Stimulated activated CD8-positive, alpha-beta memory T cell treated with anti-CD3 and anti-CD28 coated beads, Interleukin-2, amount 100 ng/mL, for 48 hours (primary cell): Measurements from ENCODE around the gene PGRMC2.
"Not testable (repeated sequence)": the region's sequence is repeated elsewhere in the genome, so short reads cannot be mapped to it uniquely, and the experiment has no call there.

ENCODE experiments used
- DNase-seq, 2 donors: peaks; one replicate each; pipeline ENCODE4 v3.0.0-alpha.2; 2020; ENCODE audit warnings: low read depth in 2 of 2

PGRMC2 gene

GRCh38 chr4:128267745-128268144 lies 19.9 kb downstream of the PGRMC2 start:
- DNase-seq: no peak

DNA sequence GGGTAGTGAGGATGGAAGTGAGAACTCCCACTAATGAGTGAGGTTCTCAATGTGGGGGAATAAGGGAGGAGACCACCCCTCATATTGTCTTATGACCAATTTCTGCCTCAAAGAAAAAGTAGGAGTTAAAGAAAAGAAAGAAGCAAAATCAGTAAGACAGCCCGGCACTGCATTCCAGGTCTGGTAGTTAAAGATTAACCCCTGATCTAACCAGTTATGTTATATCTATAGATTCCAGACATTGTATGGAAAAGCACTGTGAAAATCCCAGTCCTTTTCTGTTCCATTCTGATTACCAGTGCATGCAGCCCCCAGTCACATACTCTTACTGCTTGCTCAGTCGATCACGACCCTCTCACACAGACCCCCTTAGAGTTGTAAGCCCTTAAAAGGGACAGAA lies 20.4 kb downstream of the PGRMC2 start:
- DNase-seq: not testable (repeated sequence)

GRCh38 chr4:128265550-128265949 lies 22.1 kb downstream of the PGRMC2 start:
- DNase-seq: not testable (repeated sequence)

- DNase-seq: not testable (repeated sequence)
Measured at GRCh38 chr4:128259889-128260288, 27.7 kb downstream of the PGRMC2 start.

DNA sequence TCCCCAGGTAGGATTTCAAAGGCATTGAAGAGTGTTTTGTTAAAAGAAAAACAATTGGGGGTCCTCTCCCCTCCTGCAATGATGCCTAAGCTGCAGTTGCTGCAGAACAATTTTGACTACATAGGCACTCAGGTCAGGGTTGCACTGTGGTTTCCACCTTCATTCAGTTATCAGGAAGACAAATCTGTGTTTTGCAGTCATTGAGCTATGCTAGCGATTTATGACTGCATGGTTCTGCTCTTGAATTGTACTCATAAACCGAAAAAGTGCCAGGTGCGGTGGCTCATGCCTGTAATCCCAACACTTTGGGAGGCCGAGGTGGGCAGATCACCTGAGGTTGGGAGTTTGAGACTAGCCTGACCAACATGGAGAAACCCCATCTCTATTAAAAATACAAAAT lies 29.4 kb downstream of the PGRMC2 start:
- DNase-seq: not testable (repeated sequence)

DNA sequence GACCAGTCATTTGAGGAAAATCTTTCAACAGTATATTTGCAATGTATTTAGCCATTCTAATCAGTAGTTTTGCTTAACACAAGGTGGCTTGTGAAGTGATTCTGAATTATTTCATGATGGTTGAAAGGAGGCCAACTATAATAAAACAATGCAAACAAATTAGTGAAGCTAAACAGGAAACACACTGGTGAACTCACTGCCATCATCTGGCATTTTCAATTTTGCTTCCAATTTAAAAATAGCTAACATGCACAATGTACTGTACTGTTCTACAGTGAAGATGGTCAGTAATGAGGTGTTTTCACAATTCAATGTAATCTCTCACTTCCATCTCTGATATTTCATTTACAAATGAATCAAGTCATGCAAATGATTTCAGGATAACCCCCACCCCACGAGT lies 31.1 kb downstream of the PGRMC2 start:
- no peak for DNase-seq

- DNase-seq: no peak
Measured at GRCh38 chr4:128255906-128256305, 31.7 kb downstream of the PGRMC2 start.

GRCh38 chr4:128249787-128250668 lies 37.6 kb downstream of the PGRMC2 start:
- DNase-seq: no peak

DNA sequence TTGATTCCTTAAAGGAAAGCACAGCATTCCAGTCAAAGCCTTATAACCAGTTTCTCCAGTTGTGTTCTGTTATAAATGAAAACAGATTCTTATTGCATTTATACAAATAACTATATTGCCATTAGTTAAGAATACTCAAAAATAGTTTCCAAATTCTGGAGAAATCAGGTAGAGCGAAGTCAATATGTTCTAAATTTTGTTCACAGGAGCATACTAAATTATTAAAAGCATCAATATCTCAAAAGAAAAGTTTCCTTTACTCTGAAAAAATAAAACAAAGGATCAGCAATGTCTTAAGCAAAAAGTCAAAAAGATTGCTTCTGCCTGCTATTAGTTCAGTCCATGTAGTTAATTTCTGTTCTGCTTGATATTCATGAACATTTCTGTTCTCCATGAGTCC lies 39.7 kb downstream of the PGRMC2 start:
- DNase-seq: no peak

DNA sequence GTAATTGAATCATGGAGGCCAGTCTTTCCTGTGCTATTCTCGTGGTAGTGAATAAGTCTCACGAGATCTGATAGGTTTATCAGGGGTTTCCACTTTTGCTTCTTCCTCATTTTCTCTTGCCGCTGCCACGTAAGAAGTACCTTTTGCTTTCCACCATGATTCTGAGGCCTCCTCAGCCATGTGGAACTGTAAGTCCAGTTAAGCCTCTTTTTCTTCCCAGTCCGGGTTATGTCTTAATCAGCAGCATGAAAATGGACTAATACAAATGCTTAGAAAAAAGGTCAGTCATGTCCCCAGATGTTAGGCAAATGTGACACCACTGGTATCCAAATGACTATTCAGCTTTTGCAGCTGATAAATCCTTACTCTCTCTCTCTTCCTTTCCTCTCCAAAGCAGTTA lies 42.2 kb downstream of the PGRMC2 start:
- not testable (repeated sequence) for DNase-seq

GRCh38 chr4:128244379-128244778 lies 43.2 kb downstream of the PGRMC2 start:
- DNase-seq: no peak

DNA sequence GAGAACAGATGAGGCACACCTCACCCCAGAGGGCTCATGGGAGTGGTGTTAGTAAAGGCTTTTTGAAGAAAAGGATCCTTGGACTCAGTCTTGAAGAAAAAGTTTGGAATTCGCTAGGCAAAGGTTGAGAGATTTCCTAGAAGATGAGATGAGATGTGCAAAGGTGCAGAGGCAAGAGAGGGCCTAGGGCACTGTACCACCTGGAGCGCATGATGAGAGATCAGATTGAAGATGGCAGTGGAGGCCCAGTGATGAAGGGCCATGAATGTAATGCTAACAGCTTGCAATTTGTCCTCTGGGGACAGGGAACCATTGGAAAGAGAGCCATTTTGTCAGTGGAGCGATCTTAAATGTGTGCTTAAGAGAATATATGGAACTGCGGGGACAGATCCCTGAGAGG lies 45.0 kb downstream of the PGRMC2 start:
- no peak for DNase-seq

DNA sequence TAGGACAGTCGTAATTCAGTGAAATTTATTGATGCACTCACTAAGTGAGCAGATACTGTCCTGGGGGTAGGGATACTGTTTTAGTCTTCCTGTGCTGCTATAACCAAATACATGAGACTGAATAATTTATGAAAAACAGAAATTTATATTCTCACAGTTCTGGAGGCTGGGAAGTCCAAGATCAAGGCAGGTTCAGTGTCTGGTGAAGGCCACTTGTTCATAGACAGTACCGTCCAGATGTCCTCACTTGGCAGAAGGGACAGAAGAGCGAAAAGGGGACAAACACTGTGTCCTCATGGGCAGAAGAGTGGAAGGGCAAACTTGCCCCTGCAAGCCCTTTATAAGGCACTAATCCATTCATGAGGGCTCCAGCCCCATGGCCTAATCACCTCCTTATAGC lies 45.6 kb downstream of the PGRMC2 start:
- no peak for DNase-seq

DNA sequence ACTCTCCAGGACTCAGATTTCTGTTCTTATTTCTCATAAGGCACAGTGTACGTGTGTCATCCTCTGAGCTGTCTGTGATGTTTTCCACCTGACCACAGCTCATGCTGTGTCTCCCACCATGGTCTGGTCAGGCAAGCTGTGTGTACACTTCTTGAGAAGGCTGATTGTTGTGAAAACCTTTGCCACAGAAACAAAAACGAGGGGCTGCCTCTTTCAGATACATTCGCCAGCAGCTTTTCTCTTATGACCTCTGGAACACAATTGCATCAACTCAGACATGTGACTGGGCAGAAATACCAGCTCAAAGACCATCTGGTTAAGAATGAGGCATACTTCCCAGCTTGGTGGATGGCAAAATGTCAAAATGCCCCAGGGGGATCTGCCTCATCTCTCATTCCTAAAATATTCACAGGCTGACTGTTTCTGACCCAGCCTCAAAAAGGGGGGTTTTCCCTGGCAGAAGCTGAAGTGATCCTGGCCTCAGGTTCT lies 46.1 kb downstream of the PGRMC2 start:
- no peak for DNase-seq

GRCh38 chr4:128241019-128241418 lies 46.6 kb downstream of the PGRMC2 start:
- no peak for DNase-seq

- DNase-seq: no peak
Measured at GRCh38 chr4:128234836-128235235, 52.8 kb downstream of the PGRMC2 start.

DNA sequence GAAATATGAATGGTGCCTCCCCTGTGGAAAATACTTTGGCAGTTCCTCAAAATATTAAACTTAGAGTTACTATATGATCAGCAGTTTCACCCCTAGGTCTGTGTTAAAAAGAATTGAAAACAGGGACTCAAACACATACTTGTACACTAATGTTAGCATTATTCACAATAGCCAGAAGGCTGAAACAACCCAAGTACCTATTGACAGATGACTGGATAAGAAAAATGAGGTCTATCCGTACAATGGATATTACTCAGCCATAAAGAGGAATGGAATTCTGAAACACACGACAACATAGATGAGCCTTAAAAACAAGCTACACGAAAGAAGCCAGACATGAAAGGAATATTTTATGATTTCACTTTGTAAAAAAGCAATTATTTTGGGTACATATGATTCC lies 54.9 kb downstream of the PGRMC2 start:
- DNase-seq: no peak

DNA sequence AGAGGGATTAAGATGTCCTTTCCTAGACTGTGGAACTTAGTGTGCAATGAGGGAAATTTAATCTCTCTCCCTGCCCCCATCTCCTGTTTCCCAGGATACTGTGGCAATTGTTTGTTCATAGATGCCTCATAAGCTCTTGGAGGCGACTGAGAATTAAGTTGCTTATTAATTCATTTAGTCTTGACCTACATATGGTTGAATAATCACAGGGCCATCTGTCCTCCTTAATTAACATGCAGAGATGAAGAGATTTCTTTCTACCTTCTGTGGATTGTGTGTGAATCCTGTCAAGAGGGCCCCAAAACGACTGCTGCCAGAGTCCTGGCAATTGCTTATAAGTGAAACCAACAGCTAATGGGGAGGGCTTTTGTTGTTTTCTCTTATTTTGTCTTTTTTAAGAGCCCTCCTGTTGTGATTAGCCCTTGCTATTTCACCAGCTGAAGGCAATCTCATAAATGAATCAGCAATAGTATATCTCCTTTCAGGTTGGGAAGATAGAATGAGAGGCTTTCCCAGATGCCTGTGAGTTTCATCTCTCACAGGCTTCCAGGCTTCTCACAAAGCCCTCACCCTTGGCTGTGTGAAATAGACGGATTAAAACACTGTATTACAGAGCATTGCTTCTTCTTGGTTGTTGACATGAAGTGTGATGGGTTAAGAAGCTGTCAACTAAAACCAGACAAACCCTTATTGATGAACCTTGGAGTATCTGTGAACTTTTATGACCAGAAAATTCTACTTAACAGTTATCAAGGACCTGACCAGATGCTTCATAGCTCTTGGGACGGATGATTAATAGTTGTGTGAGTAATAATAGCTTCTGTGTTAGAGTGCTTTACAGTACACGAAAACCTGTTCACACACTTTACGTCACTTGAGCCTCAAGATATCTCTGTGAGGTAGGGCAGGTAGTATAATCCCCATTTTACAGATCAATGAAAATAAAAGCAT lies 58.5 kb downstream of the PGRMC2 start:
- DNase-seq: no peak

DNA sequence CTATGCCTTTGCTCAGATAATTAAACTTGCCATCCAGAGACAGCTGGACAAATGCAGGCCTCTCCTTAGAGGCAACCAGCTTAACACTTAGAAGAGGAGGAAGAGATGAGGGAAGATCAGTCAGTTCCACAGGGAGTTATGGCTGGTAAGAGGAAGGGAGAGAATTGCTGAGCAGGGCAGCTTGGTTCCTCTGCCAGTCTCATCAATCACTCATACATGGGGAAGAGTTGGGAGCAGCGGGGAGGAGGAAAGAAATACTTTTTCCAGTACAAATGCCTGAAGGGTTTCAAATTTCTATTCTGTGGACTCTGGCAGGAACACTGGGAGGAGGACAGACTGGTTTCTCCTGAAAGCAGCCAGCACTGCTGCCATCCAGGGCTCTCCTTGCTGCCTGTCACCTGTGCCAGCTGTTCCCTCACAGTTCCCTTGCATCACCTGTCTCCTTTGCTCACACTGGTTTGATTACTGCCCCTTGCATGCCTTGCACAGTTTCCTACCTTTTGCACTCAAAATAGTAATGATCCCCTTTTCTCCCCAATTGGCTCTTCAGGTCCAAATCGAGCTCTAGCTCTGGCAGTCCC lies 59.5 kb downstream of the PGRMC2 start:
- no peak for DNase-seq

GRCh38 chr4:128225148-128225547 lies 62.5 kb downstream of the PGRMC2 start:
- DNase-seq: no peak

- DNase-seq: no peak
Measured at GRCh38 chr4:128221586-128221985, 66.0 kb downstream of the PGRMC2 start.
